GM12892 (cell line): ENCODE data around the gene LRRC27.

Experiments used
- POLR2A ChIP-seq: IDR thresholded peaks from 2 replicates; pipeline ENCODE4 v1.6.1; 2011; ENCODE audit warnings: low read depth, low read length, control low read depth
- POLR2AphosphoS5 ChIP-seq: IDR thresholded peaks from 2 replicates; pipeline ENCODE4 v1.6.1; 2011; ENCODE audit warnings: low read depth, low read length, control low read depth

GRCh38 chr10:132297526-132297925 is 34.5 kb upstream of the LRRC27 start:
- TF ChIP-seq POLR2AphosphoS5 (no peak), POLR2A (no peak)
